Mucosa of rectum (tissue), 2 donors: ENCODE results near the gene ACAD11.

Experiments
- H3K27ac ChIP-seq, 2 donors: one replicate each; pipeline ENCODE4 v1.7.0; 2013; ENCODE audit warnings: inconsistent platforms in 2 of 2, low read depth in 2 of 2, low read length in 2 of 2
- H3K27me3 ChIP-seq, 2 donors: one replicate each; pipeline ENCODE4 v1.7.0; 2013; ENCODE audit warnings: low read length in 2 of 2; ENCODE audit not compliant: control insufficient read depth in 2 of 2, insufficient read depth in 2 of 2
- H3K36me3 ChIP-seq, 2 donors: one replicate each; pipeline ENCODE4 v1.7.0; 2013; ENCODE audit warnings: low read length in 2 of 2; ENCODE audit not compliant: control insufficient read depth in 2 of 2, insufficient read depth in 2 of 2
- H3K4me1 ChIP-seq, 2 donors: one replicate each; pipeline ENCODE4 v1.7.0; 2013; ENCODE audit warnings: low read length in 2 of 2, mild to moderate bottlenecking in 1 of 2; ENCODE audit not compliant: control insufficient read depth in 2 of 2, insufficient read depth in 2 of 2
- H3K4me3 ChIP-seq, 2 donors: one replicate each; pipeline ENCODE4 v1.7.0; 2013; ENCODE audit warnings: low read length in 2 of 2
- H3K9ac ChIP-seq, 2 donors: one replicate each; pipeline ENCODE4 v1.7.0; 2013; ENCODE audit warnings: low read length in 2 of 2, low read depth in 1 of 2, mild to moderate bottlenecking in 1 of 2
- H3K9me3 ChIP-seq, 2 donors: one replicate each; pipeline ENCODE4 v1.7.0; 2013; ENCODE audit warnings: low read length in 2 of 2; ENCODE audit not compliant: control insufficient read depth in 2 of 2
- donor health status: healthy.
- donor health status: Normal muscosa, but diverticular disease.

The ACAD11 gene, protein sequence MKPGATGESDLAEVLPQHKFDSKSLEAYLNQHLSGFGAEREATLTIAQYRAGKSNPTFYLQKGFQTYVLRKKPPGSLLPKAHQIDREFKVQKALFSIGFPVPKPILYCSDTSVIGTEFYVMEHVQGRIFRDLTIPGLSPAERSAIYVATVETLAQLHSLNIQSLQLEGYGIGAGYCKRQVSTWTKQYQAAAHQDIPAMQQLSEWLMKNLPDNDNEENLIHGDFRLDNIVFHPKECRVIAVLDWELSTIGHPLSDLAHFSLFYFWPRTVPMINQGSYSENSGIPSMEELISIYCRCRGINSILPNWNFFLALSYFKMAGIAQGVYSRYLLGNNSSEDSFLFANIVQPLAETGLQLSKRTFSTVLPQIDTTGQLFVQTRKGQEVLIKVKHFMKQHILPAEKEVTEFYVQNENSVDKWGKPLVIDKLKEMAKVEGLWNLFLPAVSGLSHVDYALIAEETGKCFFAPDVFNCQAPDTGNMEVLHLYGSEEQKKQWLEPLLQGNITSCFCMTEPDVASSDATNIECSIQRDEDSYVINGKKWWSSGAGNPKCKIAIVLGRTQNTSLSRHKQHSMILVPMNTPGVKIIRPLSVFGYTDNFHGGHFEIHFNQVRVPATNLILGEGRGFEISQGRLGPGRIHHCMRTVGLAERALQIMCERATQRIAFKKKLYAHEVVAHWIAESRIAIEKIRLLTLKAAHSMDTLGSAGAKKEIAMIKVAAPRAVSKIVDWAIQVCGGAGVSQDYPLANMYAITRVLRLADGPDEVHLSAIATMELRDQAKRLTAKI

DNA sequence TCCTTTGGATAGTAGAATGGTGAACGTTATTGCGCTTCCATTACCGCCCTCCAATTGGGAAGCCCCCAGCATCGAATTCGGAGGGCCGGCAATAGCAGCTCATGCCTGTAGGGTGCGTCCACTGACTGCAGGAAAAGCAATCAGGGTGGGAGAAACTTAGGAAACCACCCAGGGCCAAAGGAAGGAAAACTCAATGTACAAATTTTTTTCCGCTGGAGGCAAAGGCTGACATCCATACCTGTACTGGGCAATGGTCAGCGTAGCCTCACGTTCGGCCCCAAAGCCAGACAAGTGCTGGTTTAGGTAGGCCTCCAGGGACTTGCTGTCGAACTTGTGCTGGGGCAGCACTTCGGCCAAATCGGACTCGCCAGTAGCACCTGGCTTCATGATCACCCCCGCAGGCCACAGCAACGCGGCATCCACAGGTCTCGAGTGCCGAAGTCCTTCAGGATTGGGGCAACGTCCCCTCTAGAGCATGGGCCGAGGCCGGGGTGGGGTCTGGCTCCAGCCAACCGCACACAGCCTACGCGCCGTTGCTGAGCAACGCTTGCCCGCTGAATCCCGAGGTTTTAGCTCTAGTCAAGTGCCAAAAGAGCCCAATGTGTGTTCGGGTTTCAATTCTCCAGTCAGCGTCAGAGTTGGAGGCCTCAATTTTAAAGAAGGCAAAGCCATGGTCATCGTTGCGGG lies at the start of gene ACAD11:
TSS of gene ACAD11 (minus strand) at position 445 of the 687 bp plus-strand sequence. CDS start at position 387, 58 bp downstream.
- Histone ChIP-seq H3K27me3 (no peaks in the 10 kb centered on the region), H3K9ac (peak within 1 kb of the TSS; percentile 80 to 94), H3K4me3 (peak within 1 kb of the TSS; percentile 87 to 97), H3K36me3 (no peaks in the 10 kb centered on the region), H3K9me3 (no peaks in the 10 kb centered on the region), H3K27ac (peak within 1 kb of the TSS; percentile 81 to 89), H3K4me1 (peaks cover 14 to 20% of the 10 kb centered on the region in 2 donors)

DNA sequence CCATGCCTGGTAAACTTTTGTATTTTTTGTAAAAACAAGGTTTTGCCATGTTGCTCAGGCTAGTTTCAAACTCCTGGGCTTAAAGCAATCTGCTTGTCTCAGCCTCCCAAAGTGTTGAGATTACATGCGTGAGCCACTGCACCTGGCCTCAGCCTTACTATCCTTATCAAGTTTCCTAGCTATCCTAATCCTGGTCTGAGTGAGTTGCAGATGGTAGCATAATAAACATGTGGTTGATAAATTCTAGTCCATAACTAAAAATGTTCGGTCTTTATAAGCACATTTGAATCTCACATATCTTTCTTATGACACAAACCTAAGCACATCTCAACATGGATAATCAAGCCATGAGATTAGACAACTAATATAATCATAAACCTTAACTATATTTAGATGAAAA lies 44.1 kb upstream of the ACAD11 start:
- H3K27me3 ChIP-seq = no peaks in the 10 kb centered on the region
- no peak overlapping the region for H3K27ac ChIP-seq
- H3K9me3 ChIP-seq = no peaks in the 10 kb centered on the region
- peaks cover 43 to 49% of the 10 kb centered on the region in 2 donors for H3K36me3 ChIP-seq
- H3K4me1 ChIP-seq = no peaks in the 10 kb centered on the region
- no peak overlapping the region for H3K4me3 ChIP-seq
- H3K9ac ChIP-seq = no peak overlapping the region

DNA sequence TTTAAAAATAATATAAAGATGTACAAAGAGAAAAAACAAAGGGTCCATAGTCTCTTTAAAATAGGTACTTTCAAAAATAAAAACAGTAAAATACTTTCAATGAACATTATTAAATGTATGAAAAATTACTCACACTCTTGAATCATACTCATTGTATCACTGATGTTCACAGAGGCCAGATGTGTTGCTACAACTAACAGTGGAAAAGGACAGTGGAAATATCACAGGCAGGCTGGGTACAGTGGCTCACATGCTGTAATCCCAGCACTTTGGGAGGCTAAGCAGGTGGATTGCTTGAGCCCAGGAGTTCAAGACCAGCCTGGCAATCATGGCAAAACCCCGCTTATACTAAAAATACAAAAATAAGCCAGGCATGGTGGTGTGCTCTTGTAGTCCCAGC lies 35.8 kb upstream of the ACAD11 start:
- peaks cover 0 to 3% of the 10 kb centered on the region in 2 donors for H3K4me1 ChIP-seq
- peaks cover 43 to 65% of the 10 kb centered on the region in 2 donors for H3K36me3 ChIP-seq
- H3K9me3 ChIP-seq = no peaks in the 10 kb centered on the region
- no peak overlapping the region for H3K9ac ChIP-seq
- no peaks in the 10 kb centered on the region for H3K27me3 ChIP-seq
- no peak overlapping the region for H3K4me3 ChIP-seq
- no peak overlapping the region for H3K27ac ChIP-seq

DNA sequence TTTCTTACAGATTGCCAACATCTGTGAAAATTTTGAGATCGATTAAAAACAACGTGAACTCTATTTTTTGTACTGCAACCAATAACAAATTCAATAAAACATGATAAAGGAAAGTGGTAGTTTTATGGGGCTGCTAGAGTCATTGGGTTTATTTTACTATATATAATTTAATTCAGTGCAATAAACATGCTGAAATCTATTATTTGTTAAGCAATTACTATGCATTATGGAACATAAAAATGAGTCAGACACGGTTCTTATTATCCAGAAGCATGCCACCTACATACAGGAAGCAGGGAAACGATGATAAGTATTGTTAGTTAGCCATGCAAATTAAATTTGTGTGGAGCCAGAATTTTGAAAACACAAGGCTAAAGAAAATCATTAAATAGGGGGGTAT lies 35.4 kb upstream of the ACAD11 start:
- no peak overlapping the region for H3K4me3 ChIP-seq
- peaks cover 0 to 3% of the 10 kb centered on the region in 2 donors for H3K4me1 ChIP-seq
- H3K27me3 ChIP-seq = no peaks in the 10 kb centered on the region
- no peak overlapping the region for H3K27ac ChIP-seq
- H3K9ac ChIP-seq = no peak overlapping the region
- H3K36me3 ChIP-seq = peaks cover 40 to 65% of the 10 kb centered on the region in 2 donors
- H3K9me3 ChIP-seq = no peaks in the 10 kb centered on the region

DNA sequence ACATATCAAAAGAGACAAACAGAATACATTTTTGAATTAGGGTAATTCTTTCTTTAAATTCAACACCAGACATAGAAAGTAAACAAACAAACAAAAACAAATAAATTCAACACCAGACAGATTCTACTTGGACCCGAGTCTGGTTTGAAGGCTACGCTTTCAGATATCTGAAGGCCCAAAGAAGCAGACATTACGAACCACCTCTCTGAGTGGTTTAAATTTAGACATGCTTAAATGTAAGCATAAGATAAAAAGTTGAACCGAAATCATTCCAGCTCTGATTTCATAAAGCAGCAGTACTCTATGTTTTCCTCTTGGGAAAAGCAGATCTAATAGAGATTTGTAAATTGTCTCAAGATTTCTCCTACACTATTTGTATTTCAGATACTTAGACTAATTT lies 30.4 kb upstream of the ACAD11 start:
- H3K4me1 ChIP-seq = no peaks in the 10 kb centered on the region
- H3K9ac ChIP-seq = no peak overlapping the region
- H3K27ac ChIP-seq = no peak overlapping the region
- H3K9me3 ChIP-seq = no peaks in the 10 kb centered on the region
- H3K36me3 ChIP-seq = peaks cover 45 to 61% of the 10 kb centered on the region in 2 donors
- H3K4me3 ChIP-seq = no peak overlapping the region
- H3K27me3 ChIP-seq = no peaks in the 10 kb centered on the region

DNA sequence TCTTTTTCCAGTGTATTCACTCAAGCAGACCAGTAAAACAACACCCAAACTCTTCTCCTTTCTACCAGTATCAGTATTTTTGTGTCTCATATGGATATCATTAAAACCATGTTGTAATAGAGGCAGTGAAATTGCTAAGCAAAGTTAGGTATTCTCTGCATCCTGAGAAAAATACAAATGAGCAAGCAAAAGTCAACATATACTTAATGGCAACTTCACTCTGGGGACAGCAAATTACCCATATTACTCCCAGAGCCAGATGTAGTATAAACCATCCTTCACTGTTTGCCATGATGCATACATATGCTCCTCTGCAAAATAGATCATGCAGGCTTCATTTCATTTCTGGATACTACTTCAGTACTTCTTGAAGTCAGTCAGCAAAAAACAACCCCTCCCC lies 22.6 kb upstream of the ACAD11 start:
- Histone ChIP-seq H3K36me3 (peaks cover 48 to 52% of the 10 kb centered on the region in 2 donors), H3K9me3 (no peaks in the 10 kb centered on the region), H3K4me1 (no peaks in the 10 kb centered on the region), H3K9ac (no peak overlapping the region), H3K27ac (no peak overlapping the region), H3K4me3 (no peak overlapping the region), H3K27me3 (no peaks in the 10 kb centered on the region)

DNA sequence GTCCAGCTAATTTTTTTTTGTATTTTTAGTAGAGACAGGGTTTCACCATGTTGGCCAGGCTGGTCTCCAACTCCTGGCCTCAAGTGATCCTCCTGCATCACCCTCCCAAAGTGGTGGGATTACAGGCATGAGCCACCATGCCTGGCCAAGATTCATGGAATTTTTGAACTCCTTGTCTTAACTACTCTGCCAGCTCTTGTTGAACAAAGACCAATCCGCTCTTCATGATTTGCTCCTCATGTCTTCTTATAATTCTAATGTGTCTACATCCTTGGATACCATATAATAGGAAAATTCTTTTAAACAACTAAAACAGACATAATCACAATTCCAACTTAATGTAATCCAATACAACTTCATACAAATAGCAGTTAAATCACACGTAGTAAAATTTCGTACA lies 21.8 kb upstream of the ACAD11 start:
- Histone ChIP-seq H3K27me3 (no peaks in the 10 kb centered on the region), H3K9ac (no peak overlapping the region), H3K36me3 (peaks cover 53 to 59% of the 10 kb centered on the region in 2 donors), H3K27ac (no peak overlapping the region), H3K9me3 (no peaks in the 10 kb centered on the region), H3K4me1 (no peaks in the 10 kb centered on the region), H3K4me3 (no peak overlapping the region)

DNA sequence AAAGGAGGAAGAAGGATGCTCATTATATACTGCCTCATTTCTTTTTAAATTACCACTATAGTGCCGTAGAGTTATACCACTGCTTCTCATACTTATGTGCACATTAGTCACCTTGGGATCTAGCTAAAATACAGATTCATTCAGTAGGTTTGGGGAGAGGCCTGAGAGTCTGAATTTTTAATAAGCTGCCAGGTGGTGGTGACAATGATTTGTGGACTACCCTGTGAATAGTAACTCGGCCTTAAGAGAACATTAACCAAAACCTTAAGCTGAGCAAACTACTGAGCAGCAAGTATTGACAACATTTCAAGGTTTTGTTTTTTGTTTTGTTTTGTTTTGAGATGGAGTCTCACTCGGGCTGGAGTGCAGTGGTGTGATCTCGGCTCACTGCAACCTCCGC lies 20.3 kb upstream of the ACAD11 start:
- Histone ChIP-seq H3K9ac (no peak overlapping the region), H3K9me3 (no peaks in the 10 kb centered on the region), H3K27ac (no peak overlapping the region), H3K4me1 (no peaks in the 10 kb centered on the region), H3K4me3 (no peak overlapping the region), H3K36me3 (peaks cover 62 to 63% of the 10 kb centered on the region in 2 donors), H3K27me3 (no peaks in the 10 kb centered on the region)

DNA sequence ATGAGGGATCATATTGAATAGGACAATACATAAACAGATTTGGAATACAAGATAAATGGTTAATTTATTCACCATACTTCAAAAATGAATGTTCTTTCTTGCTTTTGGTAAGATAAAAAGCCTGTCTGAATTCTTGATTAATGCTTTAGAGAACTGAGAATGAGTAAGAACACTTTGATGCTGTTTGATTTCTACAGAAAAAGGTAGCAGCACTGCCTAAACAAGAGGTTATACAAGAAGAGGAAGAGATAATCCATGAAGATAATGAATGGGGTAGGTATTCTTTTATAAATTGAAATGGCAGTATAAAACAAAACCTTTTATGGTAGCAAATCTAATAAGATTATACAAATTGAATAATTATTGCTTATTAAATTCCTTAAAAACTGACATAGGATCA lies 15.8 kb upstream of the ACAD11 start:
- no peak overlapping the region for H3K4me3 ChIP-seq
- H3K9ac ChIP-seq = no peak overlapping the region
- H3K4me1 ChIP-seq = no peaks in the 10 kb centered on the region
- no peaks in the 10 kb centered on the region for H3K9me3 ChIP-seq
- H3K27ac ChIP-seq = no peak overlapping the region
- peaks cover 55% of the 10 kb centered on the region in 2 donors for H3K36me3 ChIP-seq
- H3K27me3 ChIP-seq = no peaks in the 10 kb centered on the region
